DOHH2 (cell line): Measurements from ENCODE around the gene SEL1L3.

Source experiments
- H3F3A ChIP-seq: fragments of 200-600 bp; sonication (generic), shearing (Covaris generic); 2 replicates; pipeline ENCODE4 v1.6.0; 2016; ENCODE audit warnings: antibody characterized with exemption, mild to moderate bottlenecking; ENCODE audit not compliant: control insufficient read depth, insufficient read depth
- H3K27ac ChIP-seq: fragments of 200-600 bp; sonication (generic); 2 replicates; pipeline ENCODE4 v1.5.1; 2014; ENCODE audit warnings: low read depth, mild to moderate bottlenecking, low read length, moderate library complexity
- H3K27me3 ChIP-seq: fragments of 200-600 bp; sonication (generic); 2 replicates; pipeline ENCODE4 v1.6.1; 2014; ENCODE audit warnings: mild to moderate bottlenecking, low read length, mixed read lengths; ENCODE audit not compliant: control insufficient read depth
- H3K36me3 ChIP-seq: fragments of 200-600 bp; sonication (generic); 2 replicates; pipeline ENCODE4 v1.6.1; 2014; ENCODE audit warnings: mild to moderate bottlenecking, low read length, moderate library complexity, mixed read lengths; ENCODE audit not compliant: control insufficient read depth
- H3K4me1 ChIP-seq: fragments of 200-600 bp; sonication (generic); 2 replicates; pipeline ENCODE4 v1.6.1; 2014; ENCODE audit warnings: mild to moderate bottlenecking, low read length, mixed read lengths; ENCODE audit not compliant: control insufficient read depth
- H3K4me2 ChIP-seq: fragments of 200-600 bp; sonication (generic); 2 replicates; pipeline ENCODE4 v1.6.0; 2014; ENCODE audit warnings: mild to moderate bottlenecking, low read length, moderate library complexity
- H3K4me3 ChIP-seq: fragments of 200-600 bp; sonication (generic); 2 replicates; pipeline ENCODE4 v1.5.1; 2014; ENCODE audit warnings: mild to moderate bottlenecking, low read length, mixed read lengths
- H3K79me2 ChIP-seq: fragments of 200-600 bp; sonication (generic); 2 replicates; pipeline ENCODE4 v1.6.1; 2014; ENCODE audit warnings: mild to moderate bottlenecking, low read length, mixed read lengths; ENCODE audit not compliant: control insufficient read depth
- H3K9me2 ChIP-seq: fragments of 200-600 bp; sonication (generic); replicated peaks from 2 replicates; pipeline ENCODE4 v1.6.1; 2014; ENCODE audit warnings: mild to moderate bottlenecking, low read length, mixed read lengths; ENCODE audit not compliant: control insufficient read depth
- H3K9me3 ChIP-seq: fragments of 200-600 bp; sonication (generic); 2 replicates; pipeline ENCODE4 v1.6.1; 2014; ENCODE audit warnings: antibody characterized with exemption, low read length, mixed read lengths; ENCODE audit not compliant: control insufficient read depth, insufficient read depth
- H4K20me1 ChIP-seq: fragments of 200-600 bp; sonication (generic); 2 replicates; pipeline ENCODE4 v1.6.0; 2014; ENCODE audit warnings: low read depth, mild to moderate bottlenecking, antibody characterized with exemption, low read length, moderate library complexity; ENCODE audit not compliant: control insufficient read depth, insufficient read depth
- CTCF ChIP-seq: fragments of 200-600 bp; sonication (generic); IDR thresholded peaks from one replicate; pipeline ENCODE4 v1.5.1; 2014; ENCODE audit warnings: antibody characterized with exemption, mild to moderate bottlenecking, low read depth, low read length; ENCODE audit not compliant: poor library complexity, severe bottlenecking
- EZH2phosphoT487 ChIP-seq: fragments of 200-600 bp; sonication (generic); IDR thresholded peaks from 2 replicates; pipeline ENCODE4 v1.6.1; 2017; ENCODE audit warnings: borderline replicate concordance, mild to moderate bottlenecking, antibody characterized with exemption, low read length, moderate library complexity, mixed read lengths

Gene SEL1L3

GRCh38 chr4:25827373-25827772, 35.4 kb downstream of the SEL1L3 start:
- no peak for TF ChIP-seq CTCF
- no peak for TF ChIP-seq EZH2phosphoT487
- H3K27ac ChIP-seq, result no peak overlapping the region
- no peak overlapping the region for H3K4me3 ChIP-seq
- H3K9me3 ChIP-seq, result no peaks in the 10 kb centered on the region
- H3F3A ChIP-seq, result peaks cover 8% of the 10 kb centered on the region; the same call in 1 of the 2 replicates
- H3K9me2 ChIP-seq, result no peaks in the 10 kb centered on the region
- peaks cover 91% of the 10 kb centered on the region for H3K36me3 ChIP-seq
- H3K4me2 ChIP-seq, result no peak overlapping the region
- no peaks in the 10 kb centered on the region for H3K4me1 ChIP-seq
- peaks cover 58% of the 10 kb centered on the region for H3K79me2 ChIP-seq
- H3K27me3 ChIP-seq, result no peaks in the 10 kb centered on the region
- H4K20me1 ChIP-seq, result peaks cover 5% of the 10 kb centered on the region; the same call in 1 of the 2 replicates

- no peaks in the 10 kb centered on the region for H3K9me2 ChIP-seq
- H3K4me1 ChIP-seq, result no peaks in the 10 kb centered on the region
- no peak for TF ChIP-seq CTCF
- no peak for TF ChIP-seq EZH2phosphoT487
- H3K27ac ChIP-seq, result no peak overlapping the region
- no peaks in the 10 kb centered on the region; the same call in 1 of the 2 replicates for H4K20me1 ChIP-seq
- no peaks in the 10 kb centered on the region for H3K27me3 ChIP-seq
- H3K36me3 ChIP-seq, result peaks cover 93% of the 10 kb centered on the region
- no peaks in the 10 kb centered on the region for H3K9me3 ChIP-seq
- H3F3A ChIP-seq, result peaks cover 14% of the 10 kb centered on the region; the same call in 1 of the 2 replicates
- H3K4me3 ChIP-seq, result no peak overlapping the region
- peaks cover 55% of the 10 kb centered on the region for H3K79me2 ChIP-seq
- H3K4me2 ChIP-seq, result no peak overlapping the region
These were observed 36.6 kb downstream of the SEL1L3 start for GRCh38 chr4:25826074-25826752.

- Histone ChIP-seq H3K27ac (no peak overlapping the region), H3K27me3 (no peaks in the 10 kb centered on the region), H3K36me3 (peaks cover 93% of the 10 kb centered on the region), H3K4me2 (no peak overlapping the region), H4K20me1 (no peaks in the 10 kb centered on the region; the same call in 1 of the 2 replicates), H3F3A (peaks cover 14% of the 10 kb centered on the region; the same call in 1 of the 2 replicates), H3K9me2 (no peaks in the 10 kb centered on the region), H3K79me2 (peaks cover 34% of the 10 kb centered on the region), H3K4me3 (no peak overlapping the region), H3K9me3 (no peaks in the 10 kb centered on the region), H3K4me1 (no peaks in the 10 kb centered on the region)
- TF ChIP-seq EZH2phosphoT487 (no peak), CTCF (no peak)
These were observed 39.2 kb downstream of the SEL1L3 start for GRCh38 chr4:25823632-25824031.
